Mucosa of descending colon (tissue), 3 donors: ENCODE data around the gene CNTNAP2. TPM values are rescaled to one million over a fixed set of nuclear protein-coding genes. Genes with fewer than 3 reads are reported as not detected.

Experiments
- ATAC-seq: fragments of 200-7000 bp; cut with Tn5 transposase; one replicate; pipeline ENCODE4 v1.9.1; 2020; ENCODE audit warnings: mild to moderate bottlenecking, moderate library complexity
- DNase-seq, 3 donors: peaks; one replicate each; pipeline ENCODE4 v3.0.0-alpha.2; 2020
- H3K36me3 ChIP-seq: fragments of 200-600 bp; one replicate; pipeline ENCODE4 v1.8.0; 2021; ENCODE audit warnings: low read depth, mild to moderate bottlenecking
- H3K4me1 ChIP-seq: fragments of 200-600 bp; one replicate; pipeline ENCODE4 v1.8.0; 2021; ENCODE audit warnings: low read depth, mild to moderate bottlenecking
- H3K4me3 ChIP-seq: fragments of 200-600 bp; one replicate; pipeline ENCODE4 v1.8.0; 2021; ENCODE audit warnings: mild to moderate bottlenecking
- H3K9me3 ChIP-seq: fragments of 200-600 bp; one replicate; pipeline ENCODE4 v1.8.0; 2021; ENCODE audit warnings: mild to moderate bottlenecking
- intact Hi-C, 2 donors: fragments of 100-400 bp; cut with DNase I in 1 of 2; cut with micrococcal nuclease in 1 of 2; formaldehyde crosslinking; loops; one replicate each; pipeline versions ENCODE4 v1.11.0 to v1.11.1; 2022; cut with DNase I, micrococcal nuclease
- total RNA-seq, 3 donors: library from RNA; stranded (reverse); fragmentation: NEBNext Ultra II Directional in 2 of 3; extraction: Animal tissue kit (Norgen Biotek cat#: 25700) in 2 of 3; gene quantifications; one replicate each; pipeline versions ENCODE4 v1.2.1 to v1.2.4, GENCODE V29; 2021 to 2023
- TF ChIP-seq, protein P1 (sequence below): fragments of 200-600 bp; IDR thresholded peaks from one replicate; pipeline ENCODE4 v1.8.0; 2022; ENCODE audit warnings: antibody characterized with exemption, mild to moderate bottlenecking
- donor health status: DM: no; HTN: no; CAD: no; lungs with moderate emphysema.
- donor health status: DM: no; HTN: no; CAD: no.
- donor health status: DM: no; HTN: yes; CAD: no.

CNTNAP2 gene
- total RNA-seq, 3 donors from 2014 or later, result 3.1 to 5.9 (median 4.2) TPM

DNA sequence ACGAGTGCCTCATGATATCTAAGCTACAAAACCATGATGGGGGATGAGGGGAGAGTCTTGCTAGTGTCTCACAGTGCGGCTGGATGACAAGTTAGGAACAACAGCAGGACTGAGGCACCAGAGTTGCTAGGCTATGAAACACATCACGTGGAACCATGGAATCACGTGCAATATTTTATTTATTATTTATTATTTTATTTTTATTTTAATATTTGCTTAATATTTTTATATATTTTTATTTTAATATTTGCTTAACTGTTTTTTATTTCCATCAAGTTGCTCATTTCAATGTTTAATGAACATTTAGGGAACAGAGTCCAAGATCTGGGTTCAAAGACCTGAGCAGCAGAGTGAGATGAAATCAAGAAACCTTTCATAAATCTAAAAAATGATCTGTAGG is 614.6 kb downstream of the CNTNAP2 start:
- H3K9me3 ChIP-seq, result peaks cover 23% of the 10 kb centered on the region
- H3K4me1 ChIP-seq, result no peaks in the 10 kb centered on the region
- H3K36me3 ChIP-seq, result no peaks in the 10 kb centered on the region
- DNase-seq (no peak), ATAC-seq (no peak)
- H3K4me3 ChIP-seq, result no peak overlapping the region
- intact Hi-C loops, result no loop called here
- TF ChIP-seq, protein P1, sequence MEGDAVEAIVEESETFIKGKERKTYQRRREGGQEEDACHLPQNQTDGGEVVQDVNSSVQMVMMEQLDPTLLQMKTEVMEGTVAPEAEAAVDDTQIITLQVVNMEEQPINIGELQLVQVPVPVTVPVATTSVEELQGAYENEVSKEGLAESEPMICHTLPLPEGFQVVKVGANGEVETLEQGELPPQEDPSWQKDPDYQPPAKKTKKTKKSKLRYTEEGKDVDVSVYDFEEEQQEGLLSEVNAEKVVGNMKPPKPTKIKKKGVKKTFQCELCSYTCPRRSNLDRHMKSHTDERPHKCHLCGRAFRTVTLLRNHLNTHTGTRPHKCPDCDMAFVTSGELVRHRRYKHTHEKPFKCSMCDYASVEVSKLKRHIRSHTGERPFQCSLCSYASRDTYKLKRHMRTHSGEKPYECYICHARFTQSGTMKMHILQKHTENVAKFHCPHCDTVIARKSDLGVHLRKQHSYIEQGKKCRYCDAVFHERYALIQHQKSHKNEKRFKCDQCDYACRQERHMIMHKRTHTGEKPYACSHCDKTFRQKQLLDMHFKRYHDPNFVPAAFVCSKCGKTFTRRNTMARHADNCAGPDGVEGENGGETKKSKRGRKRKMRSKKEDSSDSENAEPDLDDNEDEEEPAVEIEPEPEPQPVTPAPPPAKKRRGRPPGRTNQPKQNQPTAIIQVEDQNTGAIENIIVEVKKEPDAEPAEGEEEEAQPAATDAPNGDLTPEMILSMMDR, result no peak

DNA sequence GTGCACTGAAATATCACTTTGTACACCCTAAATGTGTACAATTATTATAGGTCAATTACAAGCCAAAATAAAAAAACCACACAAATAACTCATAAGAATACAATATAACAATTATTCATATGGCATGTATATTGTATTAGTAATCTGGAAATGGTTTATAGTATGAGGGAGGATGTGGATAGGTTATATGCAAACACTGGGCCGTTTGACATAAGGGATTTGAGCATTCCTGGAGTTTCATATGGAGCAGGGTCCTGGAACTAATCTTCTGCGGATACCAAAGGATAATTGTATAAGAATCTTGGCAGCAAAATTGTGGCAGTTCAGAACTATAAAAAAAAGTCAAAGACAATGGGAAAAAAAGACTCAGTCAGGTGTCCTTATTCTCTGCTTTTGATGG is 619.4 kb downstream of the CNTNAP2 start:
- TF ChIP-seq, protein P1, result no peak
- DNase-seq (no peak), ATAC-seq (no peak)
- peaks cover 39% of the 10 kb centered on the region for H3K9me3 ChIP-seq
- no peaks in the 10 kb centered on the region for H3K36me3 ChIP-seq
- H3K4me1 ChIP-seq, result no peaks in the 10 kb centered on the region
- intact Hi-C loops, result no loop called here
- H3K4me3 ChIP-seq, result no peak overlapping the region

DNA sequence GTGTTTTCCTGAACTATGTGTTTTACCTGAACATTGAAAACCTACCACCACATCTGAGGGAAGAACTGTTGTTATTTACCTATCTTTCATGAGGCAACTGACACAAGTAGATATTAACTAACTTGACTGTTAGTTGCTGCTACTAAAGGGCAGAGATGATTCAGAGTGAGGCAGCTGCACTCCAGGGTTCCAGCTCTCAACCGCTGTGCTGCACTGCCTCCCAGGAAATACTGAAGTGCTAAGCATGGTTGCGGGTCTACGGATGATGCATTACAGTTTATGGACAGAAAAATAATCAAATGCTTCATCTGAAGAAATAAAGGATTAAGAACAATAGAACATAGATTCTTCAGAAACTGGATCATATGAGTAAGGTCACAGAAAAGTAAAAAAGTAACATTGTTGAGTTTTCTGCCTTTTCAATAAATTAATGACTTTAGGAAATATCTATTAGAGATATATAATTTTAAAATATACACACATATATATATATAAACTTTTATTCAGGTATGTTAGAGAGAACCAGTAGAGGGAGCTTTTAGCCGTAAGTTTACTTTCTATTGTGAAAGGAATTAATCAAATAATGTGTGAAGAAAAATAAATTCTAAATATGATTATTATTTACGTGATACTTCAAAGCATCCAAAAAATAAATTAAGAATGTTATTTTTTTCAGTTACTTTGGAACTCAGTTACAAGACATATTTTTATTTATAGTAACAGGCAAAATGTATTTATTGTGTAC is 620.0 kb downstream of the CNTNAP2 start:
- no peak overlapping the region for H3K4me3 ChIP-seq
- H3K36me3 ChIP-seq, result no peaks in the 10 kb centered on the region
- peaks cover 45% of the 10 kb centered on the region for H3K9me3 ChIP-seq
- DNase-seq (no peak), ATAC-seq (no peak)
- H3K4me1 ChIP-seq, result no peaks in the 10 kb centered on the region
- intact Hi-C loops, result no loop called here
- TF ChIP-seq, protein P1, result no peak

DNA sequence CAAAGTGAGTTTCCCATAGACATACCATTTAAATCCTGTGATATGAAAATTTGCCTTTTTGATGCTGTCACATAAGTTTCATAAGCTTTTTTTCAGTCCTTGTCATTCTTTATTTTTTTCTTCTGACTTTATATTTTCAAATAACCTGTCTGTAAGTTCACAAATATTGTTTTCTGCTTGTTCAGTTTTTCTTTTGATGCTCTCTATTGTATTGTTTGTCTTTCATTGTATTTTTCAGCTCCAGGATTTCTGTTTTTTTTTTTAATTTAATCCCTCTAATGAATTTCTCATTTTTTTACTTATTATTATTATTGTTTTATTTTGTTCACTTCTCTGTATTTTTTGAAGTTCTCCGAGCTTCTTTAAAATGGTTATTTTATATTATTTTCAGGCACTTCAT is 623.4 kb downstream of the CNTNAP2 start:
- Histone ChIP-seq H3K36me3 (no peaks in the 10 kb centered on the region), H3K4me1 (no peaks in the 10 kb centered on the region), H3K4me3 (no peak overlapping the region), H3K9me3 (peaks cover 45% of the 10 kb centered on the region)
- DNase-seq (no peak), ATAC-seq (no peak)
- intact Hi-C loops, result no loop called here
- TF ChIP-seq, protein P1, result no peak

DNA sequence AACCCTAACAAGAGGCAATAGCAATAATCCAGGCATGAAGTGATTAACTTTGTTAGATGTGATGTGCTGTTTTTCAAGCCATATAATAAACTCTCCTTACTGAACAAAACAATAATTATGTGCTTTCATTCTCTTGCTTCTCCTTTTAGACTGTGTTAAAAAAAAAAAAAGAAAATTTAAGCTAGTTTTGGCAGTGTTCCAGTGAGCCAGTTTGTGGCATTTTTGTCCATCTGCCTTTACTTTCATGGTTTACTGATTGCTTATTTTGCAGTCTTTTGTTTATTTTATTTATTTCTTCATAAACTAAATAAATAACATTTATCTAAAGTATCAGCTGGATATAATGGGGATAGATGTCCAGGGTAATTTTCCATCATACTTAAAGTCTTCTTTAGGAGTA is 625.3 kb downstream of the CNTNAP2 start:
- ATAC-seq (no peak), DNase-seq (no peak)
- intact Hi-C loops, result no loop called here
- Histone ChIP-seq H3K36me3 (no peaks in the 10 kb centered on the region), H3K9me3 (peaks cover 41% of the 10 kb centered on the region), H3K4me3 (no peak overlapping the region), H3K4me1 (no peaks in the 10 kb centered on the region)
- TF ChIP-seq, protein P1, result no peak
